IMR-90 (cell line): Measurements from ENCODE around the gene PPFIBP2. TPM values are rescaled to one million over a fixed set of nuclear protein-coding genes. Genes with fewer than 3 reads are reported as not detected.

Experiments
- ATAC-seq: fragments of 200-7000 bp; cut with Tn5 transposase; 2 replicates; pipeline ENCODE4 v1.9.1; 2020; ENCODE audit warnings: low read depth, mild to moderate bottlenecking, moderate library complexity
- BruUV-seq: library from RNA; stranded (reverse); fragments of 400-500 nt; replicated peaks from 2 replicates; lab custom pipeline; 2021; lab: Mats Ljungman, UMichigan
- CTCF ChIA-PET: fragments of 300-600 bp; formaldehyde crosslinking; extraction: SDS; loops from one replicate; lab custom pipeline; 2021; ENCODE audit warnings: antibody characterized with exemption; lab: Yijun Ruan, JAX
- POLR2A ChIA-PET: fragments of 300-600 bp; sonication (Branson Sonifier 250); formaldehyde crosslinking; loops from one replicate; lab custom pipeline; 2022; ENCODE audit warnings: antibody characterized with exemption; ENCODE audit not compliant: unreplicated experiment; lab: Charles Lee
- DNase-seq: peaks from one replicate; pipeline ENCODE4 v3.0.0; 2013
- H2AFZ ChIP-seq: replicated peaks from 2 replicates; pipeline ENCODE3; 2013; ENCODE audit warnings: low read length, mild to moderate bottlenecking; ENCODE audit not compliant: poor library complexity
- H2AK5ac ChIP-seq: 2 replicates; pipeline ENCODE4 v1.6.1; 2013; ENCODE audit warnings: low read depth, low read length, inconsistent platforms
- H2AK9ac ChIP-seq: replicated peaks from 2 replicates; pipeline ENCODE3; 2013; ENCODE audit warnings: mild to moderate bottlenecking, low read depth, low read length, moderate library complexity; ENCODE audit not compliant: poor library complexity
- H2BK120ac ChIP-seq: 2 replicates; pipeline ENCODE4 v1.6.1; 2013; ENCODE audit warnings: low read depth, low read length, inconsistent platforms
- H2BK15ac ChIP-seq: 3 replicates; pipeline ENCODE4 v1.6.1; 2013; ENCODE audit warnings: low read depth, low read length, inconsistent platforms
- H2BK20ac ChIP-seq: 2 replicates; pipeline ENCODE4 v1.6.1; 2013; ENCODE audit warnings: low read depth, mild to moderate bottlenecking, inconsistent platforms, low read length, moderate library complexity
- H2BK5ac ChIP-seq: 2 replicates; pipeline ENCODE4 v1.6.1; 2013; ENCODE audit warnings: mild to moderate bottlenecking, low read depth, low read length, inconsistent platforms; ENCODE audit not compliant: poor library complexity, severe bottlenecking
- H3K14ac ChIP-seq: replicated peaks from 2 replicates; pipeline ENCODE4 v1.6.1; 2013; ENCODE audit warnings: low read depth, low read length, inconsistent platforms
- H3K18ac ChIP-seq: 2 replicates; pipeline ENCODE4 v1.6.1; 2013; ENCODE audit warnings: low read depth, low read length, control low read depth
- H3K23ac ChIP-seq: 2 replicates; pipeline ENCODE4 v1.6.1; 2013; ENCODE audit warnings: low read depth, low read length, inconsistent platforms
- H3K27ac ChIP-seq: 2 replicates; pipeline ENCODE4 v1.5.1; 2013; ENCODE audit warnings: mild to moderate bottlenecking, control low read depth, low read length; ENCODE audit not compliant: insufficient read depth
- H3K27me3 ChIP-seq: 2 replicates; pipeline ENCODE4 v1.6.1; 2013; ENCODE audit warnings: low read length; ENCODE audit not compliant: control insufficient read depth, insufficient read depth
- H3K36me3 ChIP-seq: 2 replicates; pipeline ENCODE4 v1.6.1; 2013; ENCODE audit warnings: low read length, mixed read lengths; ENCODE audit not compliant: control insufficient read depth, insufficient read depth
- H3K4ac ChIP-seq: 2 replicates; pipeline ENCODE4 v1.6.1; 2013; ENCODE audit warnings: low read depth, low read length, inconsistent platforms
- H3K4me1 ChIP-seq: 2 replicates; pipeline ENCODE4 v1.6.1; 2013; ENCODE audit warnings: low read length, mixed read lengths; ENCODE audit not compliant: control insufficient read depth, insufficient read depth
- H3K4me2 ChIP-seq: 2 replicates; pipeline ENCODE4 v1.6.1; 2013; ENCODE audit warnings: low read depth, mild to moderate bottlenecking, control low read depth, low read length, moderate library complexity
- H3K4me3 ChIP-seq: 2 replicates; pipeline ENCODE4 v1.5.1; 2013; ENCODE audit warnings: low read depth, mild to moderate bottlenecking, control low read depth, low read length, moderate library complexity; ENCODE audit not compliant: insufficient read depth
- H3K56ac ChIP-seq: 2 replicates; pipeline ENCODE4 v1.6.1; 2013; ENCODE audit warnings: low read length, inconsistent platforms; ENCODE audit not compliant: insufficient read depth; ENCODE audit errors: extremely low read depth
- H3K79me1 ChIP-seq, 2 experiments: 2 replicates each; pipeline ENCODE4 v1.6.1; 2013; ENCODE audit warnings: low read length in 2 of 2, inconsistent platforms in 1 of 2, low read depth in 1 of 2
- H3K9ac ChIP-seq: 2 replicates; pipeline ENCODE4 v1.6.1; 2013; ENCODE audit warnings: low read depth, low read length, control low read depth
- H3K9me1 ChIP-seq: 2 replicates; pipeline ENCODE4 v1.6.1; 2013; ENCODE audit warnings: low read length, inconsistent platforms; ENCODE audit not compliant: insufficient read depth
- H3K9me3 ChIP-seq: 2 replicates; pipeline ENCODE4 v1.6.1; 2013; ENCODE audit warnings: low read length; ENCODE audit not compliant: control insufficient read depth, insufficient read depth
- H4K20me1 ChIP-seq: 2 replicates; pipeline ENCODE4 v1.6.1; 2013; ENCODE audit warnings: low read length, inconsistent platforms; ENCODE audit not compliant: insufficient read depth
- H4K5ac ChIP-seq: 2 replicates; pipeline ENCODE4 v1.6.1; 2013; ENCODE audit warnings: mild to moderate bottlenecking, low read depth, low read length, control low read depth
- H4K8ac ChIP-seq, 2 experiments: 2 replicates each; pipeline ENCODE4 v1.6.1; 2013; ENCODE audit warnings: low read depth in 2 of 2, low read length in 2 of 2, control low read depth in 1 of 2, inconsistent platforms in 1 of 2
- H4K91ac ChIP-seq: 2 replicates; pipeline ENCODE4 v1.6.1; 2013; ENCODE audit warnings: low read depth, low read length, inconsistent platforms; ENCODE audit not compliant: insufficient read depth
- ELK1 ChIP-seq: fragments of 150-350 bp; IDR thresholded peaks from 2 replicates; pipeline ENCODE4 v1.6.1; 2016; ENCODE audit warnings: low read depth, mild to moderate bottlenecking, low read length, moderate library complexity, borderline replicate concordance
- FOS ChIP-seq: fragments of 150-350 bp; IDR thresholded peaks from 2 replicates; pipeline ENCODE4 v1.6.1; 2016; ENCODE audit warnings: low read depth, low read length
- MAFK ChIP-seq: IDR thresholded peaks from 2 replicates; pipeline ENCODE4 v1.6.1; 2012; ENCODE audit warnings: low read depth, low read length, improper control_type of control experiment
- MAZ ChIP-seq: IDR thresholded peaks from 2 replicates; pipeline ENCODE4 v1.6.1; 2012; ENCODE audit warnings: low read depth, mild to moderate bottlenecking, low read length, improper control_type of control experiment, moderate library complexity, borderline replicate concordance
- MXI1 ChIP-seq: IDR thresholded peaks from 2 replicates; pipeline ENCODE4 v1.6.1; 2012; ENCODE audit warnings: low read depth, mild to moderate bottlenecking, low read length, moderate library complexity, borderline replicate concordance
- POLR2A ChIP-seq: IDR thresholded peaks from 2 replicates; pipeline ENCODE4 v1.6.1; 2012; ENCODE audit warnings: mild to moderate bottlenecking, low read depth, low read length
- SMC3 ChIP-seq: fragments of 150-350 bp; IDR thresholded peaks from 2 replicates; pipeline ENCODE4 v1.6.1; 2016; ENCODE audit warnings: low read depth, mild to moderate bottlenecking, antibody characterized with exemption, low read length, moderate library complexity
- WGBS, 2 experiments: methylation state at CpG; one replicate each; pipeline versions ENCODE4 v1.1.5 to v1.1.7; 2013; ENCODE audit warnings: missing lambda C conversion rate in 2 of 2; ENCODE audit not compliant: insufficient read length in 1 of 2; ENCODE audit errors: extremely low coverage in 2 of 2; 5-methylcytosine and 5-hydroxymethylcytosine counted together
- dilution Hi-C: fragments of 300-500 bp; cut with HindIII; formaldehyde crosslinking; loops from one replicate; pipeline ENCODE4 v1.14.3; 2018; ENCODE audit warnings: low sequenced_read_pairs; ENCODE audit not compliant: unreplicated experiment
- in situ Hi-C: fragments of 300-500 bp; cut with MboI; formaldehyde crosslinking; loops from 3 replicates; pipeline ENCODE4 v1.14.3; 2019; ENCODE audit warnings: low sequenced_read_pairs, inconsistent platforms, mixed read lengths
- intact Hi-C: fragments of 100-400 bp; cut with micrococcal nuclease; formaldehyde crosslinking; loops from 2 replicates; pipeline ENCODE4 v1.10.0; 2022
- polyA plus RNA-seq, 3 experiments: library from polyadenylated mRNA; depleted of rRNA; stranded (reverse); fragments of >200 nt; gene quantifications; 2 replicates each; pipeline ENCODE4 v1.2.3, GENCODE V29; 2012; ENCODE audit warnings: low replicate concordance in 1 of 3
- total RNA-seq: library from RNA; depleted of rRNA; stranded (reverse); fragments of >200 nt; gene quantifications from 2 replicates; pipeline ENCODE4 v1.2.3, GENCODE V29; 2012

The PPFIBP2 gene
- total and polyA plus RNA-seq, 2 of the 4 experiments (the other 2 are of a cell fraction) = 6.0 to 11.8 TPM

DNA sequence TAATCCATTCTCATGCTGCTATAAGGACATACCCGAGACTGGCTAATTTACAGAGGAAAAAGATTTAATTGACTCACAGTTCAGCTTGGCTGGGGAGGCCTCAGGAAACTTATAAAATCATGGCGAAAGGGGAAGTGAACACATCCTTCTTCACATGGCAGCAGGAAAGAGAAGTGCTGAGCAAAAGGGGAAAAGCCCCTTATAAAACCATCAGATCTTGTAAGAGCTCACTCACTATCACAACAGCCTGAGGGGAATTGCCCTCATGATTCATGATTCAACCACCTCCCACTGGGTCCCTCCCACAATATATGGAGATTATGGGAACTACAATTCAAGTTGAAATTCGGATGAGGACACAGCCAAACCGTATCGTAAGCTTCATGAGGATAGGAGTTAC, 163.3 kb downstream of the PPFIBP2 start:
- no peak overlapping the region for H3K14ac ChIP-seq
- no peaks in the 10 kb centered on the region for H4K20me1 ChIP-seq
- POLR2A ChIA-PET = interaction anchor here (0.5 kb wide), 1 partner anchor 153 kb away, joined by 3 read pairs; no protein-coding TSS in a partner anchor
- no peak overlapping the region for H3K56ac ChIP-seq
- no peaks in the 10 kb centered on the region for H3K36me3 ChIP-seq
- no peak for ATAC-seq
- intact Hi-C loops = loop anchor here (10.0 kb wide), 1 partner anchor 418 kb away; no protein-coding TSS in a partner anchor
- H2AFZ ChIP-seq = no peak overlapping the region
- no peaks in the 10 kb centered on the region for H3K4me1 ChIP-seq
- no CpG with 5 or more reads among the region's 5 CpGs for WGBS, 2 experiments
- H4K5ac ChIP-seq = no peak overlapping the region
- H3K27me3 ChIP-seq = peaks cover 16% of the 10 kb centered on the region
- no peaks in the 10 kb centered on the region for H3K9me1 ChIP-seq
- H3K4me2 ChIP-seq = no peak overlapping the region
- H2AK9ac ChIP-seq = no peak overlapping the region
- no peaks in the 10 kb centered on the region for H3K79me1 ChIP-seq
- H4K8ac ChIP-seq = no peak overlapping the region
- TF ChIP-seq MAFK (no peak), FOS (no peak), SMC3 (no peak), MAZ (no peak), POLR2A (no peak), ELK1 (no peak), MXI1 (no peak)
- H2BK120ac ChIP-seq = no peak overlapping the region
- no peak overlapping the region for H2BK5ac ChIP-seq
- dilution Hi-C loops = no loop called here
- no peak overlapping the region for H3K4me3 ChIP-seq
- in situ Hi-C loops = loop anchor here (25.0 kb wide), 2 partner anchors 410 to 565 kb away; partner anchors contain the start of gene TUB
- no peak overlapping the region for H4K91ac ChIP-seq
- no peaks in the 10 kb centered on the region for H3K9me3 ChIP-seq
- H2BK20ac ChIP-seq = no peak overlapping the region
- peak; percentile 41 for DNase-seq
- no peak overlapping the region for H3K18ac ChIP-seq
- H3K9ac ChIP-seq = no peak overlapping the region
- H3K4ac ChIP-seq = no peak overlapping the region
- no TSS peak for BruUV-seq
- no peak overlapping the region for H3K27ac ChIP-seq
- H2AK5ac ChIP-seq = no peak overlapping the region
- H2BK15ac ChIP-seq = no peak overlapping the region
- H3K23ac ChIP-seq = no peak overlapping the region
- CTCF ChIA-PET = interaction anchor here (1.3 to 1.7 kb wide), 2 partner anchors 20 to 106 kb away, joined by 4 to 5 read pairs; no protein-coding TSS in a partner anchor
